Activated gamma-delta T cell (primary cell): ENCODE data around the gene EMP2.
"Not testable (repeated sequence)": the region's sequence is repeated elsewhere in the genome, so short reads cannot be mapped to it uniquely, and the experiment has no call there.

ENCODE experiments used
- DNase-seq: peaks from one replicate; lab custom pipeline; 2025; lab: John Stamatoyannopoulos, UW

The EMP2 gene

GRCh38 chr16:10578474-10579316, 1.7 kb downstream of the EMP2 start:
- no peak for DNase-seq

GRCh38 chr16:10577305-10578202, 2.8 kb downstream of the EMP2 start:
- no peak for DNase-seq

GRCh38 chr16:10576390-10577304, 3.8 kb downstream of the EMP2 start:
- DNase-seq: no peak

- no peak for DNase-seq
Measured at GRCh38 chr16:10575506-10576130, 4.8 kb downstream of the EMP2 start.

GRCh38 chr16:10572611-10573010, 7.8 kb downstream of the EMP2 start:
- no peak for DNase-seq

- no peak for DNase-seq
Measured at GRCh38 chr16:10571354-10571753, 9.0 kb downstream of the EMP2 start.

GRCh38 chr16:10569621-10570020, 10.8 kb downstream of the EMP2 start:
- DNase-seq: no peak

GRCh38 chr16:10566613-10567012, 13.8 kb downstream of the EMP2 start:
- DNase-seq: no peak

- DNase-seq: no peak
Measured at GRCh38 chr16:10565167-10565566, 15.2 kb downstream of the EMP2 start.

GRCh38 chr16:10564591-10564990, 15.8 kb downstream of the EMP2 start:
- DNase-seq: no peak

GRCh38 chr16:10562361-10562899, 18.0 kb downstream of the EMP2 start:
- no peak for DNase-seq

- DNase-seq: no peak
Measured at GRCh38 chr16:10561425-10561824, 19.0 kb downstream of the EMP2 start.

- no peak for DNase-seq
Measured at GRCh38 chr16:10561001-10561400, 19.4 kb downstream of the EMP2 start.

GRCh38 chr16:10559792-10560191, 20.6 kb downstream of the EMP2 start:
- DNase-seq: not testable (repeated sequence)

GRCh38 chr16:10558746-10559641, 21.4 kb downstream of the EMP2 start:
- no peak for DNase-seq

GRCh38 chr16:10558305-10558704, 22.1 kb downstream of the EMP2 start:
- DNase-seq: no peak

GRCh38 chr16:10557750-10558149, 22.6 kb downstream of the EMP2 start:
- no peak for DNase-seq

- DNase-seq: no peak
Measured at GRCh38 chr16:10556236-10556635, 24.2 kb downstream of the EMP2 start.

- no peak for DNase-seq
Measured at GRCh38 chr16:10554569-10554968, 25.8 kb downstream of the EMP2 start.

GRCh38 chr16:10552998-10553491, 27.4 kb downstream of the EMP2 start:
- no peak for DNase-seq
